OCI-LY1 (cell line): ENCODE data around the gene UBQLN4.

ENCODE experiments used
- H2AFZ ChIP-seq: fragments of 200-600 bp; sonication (generic), shearing (Covaris generic); 2 replicates; pipeline ENCODE4 v1.6.0; 2014; ENCODE audit warnings: antibody characterized with exemption, mild to moderate bottlenecking, low read length
- H3F3A ChIP-seq: fragments of 200-600 bp; sonication (generic), shearing (Covaris generic); 2 replicates; pipeline ENCODE4 v1.6.0; 2014; ENCODE audit warnings: mild to moderate bottlenecking, antibody characterized with exemption, low read length, moderate library complexity; ENCODE audit not compliant: insufficient read depth
- H3K27ac ChIP-seq: fragments of 200-600 bp; sonication (generic); 2 replicates; pipeline ENCODE4 v1.5.1; 2014; ENCODE audit warnings: low read length, mixed run types, mild to moderate bottlenecking, low read depth; ENCODE audit not compliant: poor library complexity, severe bottlenecking
- H3K27me3 ChIP-seq: fragments of 200-600 bp; sonication (generic); 2 replicates; pipeline ENCODE4 v1.6.0; 2014; ENCODE audit warnings: antibody characterized with exemption, mild to moderate bottlenecking, low read length, moderate library complexity; ENCODE audit not compliant: insufficient read depth
- H3K36me3 ChIP-seq: fragments of 200-600 bp; sonication (generic); 2 replicates; pipeline ENCODE4 v1.6.1; 2014; ENCODE audit warnings: mild to moderate bottlenecking, antibody characterized with exemption, low read length, moderate library complexity, mixed read lengths; ENCODE audit not compliant: insufficient read depth
- H3K4me1 ChIP-seq: fragments of 200-600 bp; sonication (generic); 2 replicates; pipeline ENCODE4 v1.5.1; 2014; ENCODE audit warnings: mild to moderate bottlenecking, low read length, moderate library complexity; ENCODE audit not compliant: insufficient read depth, severe bottlenecking
- H3K4me2 ChIP-seq: fragments of 200-600 bp; sonication (generic), shearing (Covaris generic); 2 replicates; pipeline ENCODE4 v1.6.1; 2014; ENCODE audit warnings: low read length
- H3K4me3 ChIP-seq: fragments of 200-600 bp; sonication (generic); 2 replicates; pipeline ENCODE4 v1.5.1; 2014; ENCODE audit warnings: low read length, low read depth, mild to moderate bottlenecking, mixed read lengths; ENCODE audit not compliant: poor library complexity, severe bottlenecking
- H3K79me2 ChIP-seq: fragments of 200-600 bp; shearing (Covaris generic); 2 replicates; pipeline ENCODE4 v1.6.1; 2016; ENCODE audit warnings: mixed run types, low read length, mixed read lengths; ENCODE audit not compliant: insufficient read depth
- H3K9ac ChIP-seq: fragments of 200-600 bp; sonication (generic), shearing (Covaris generic); 2 replicates; pipeline ENCODE4 v1.6.1; 2014; ENCODE audit warnings: mild to moderate bottlenecking, low read length, mixed read lengths
- H3K9me2 ChIP-seq: fragments of 200-600 bp; sonication (generic), shearing (Covaris generic); 2 replicates; pipeline ENCODE4 v1.6.1; 2014; ENCODE audit warnings: low read depth, mild to moderate bottlenecking, low read length, mixed read lengths
- H3K9me3 ChIP-seq: fragments of 200-600 bp; shearing (Covaris generic); 2 replicates; pipeline ENCODE4 v1.6.1; 2014; ENCODE audit warnings: low read length, mixed read lengths
- H4K20me1 ChIP-seq: fragments of 200-600 bp; sonication (generic), shearing (Covaris generic); 2 replicates; pipeline ENCODE4 v1.6.0; 2016; ENCODE audit warnings: mild to moderate bottlenecking, low read length; ENCODE audit not compliant: insufficient read depth
- CTCF ChIP-seq: fragments of 200-600 bp; sonication (generic), shearing (Covaris generic); IDR thresholded peaks from 2 replicates; pipeline ENCODE4 v1.5.1; 2017; ENCODE audit warnings: mild to moderate bottlenecking, antibody characterized with exemption, low read length, moderate library complexity, mixed read lengths
- EZH2 ChIP-seq: fragments of 200-600 bp; sonication (generic), shearing (Covaris generic); IDR thresholded peaks from 2 replicates; pipeline ENCODE4 v1.8.0; 2017; ENCODE audit warnings: borderline replicate concordance, mixed run types, mild to moderate bottlenecking, antibody characterized with exemption, low read length, moderate library complexity, mixed read lengths

Gene UBQLN4

GRCh38 chr1:156078728-156079127 lies 25.1 kb upstream of the UBQLN4 start:
- Histone ChIP-seq H4K20me1 (no peaks in the 10 kb centered on the region), H3K36me3 (no peaks in the 10 kb centered on the region), H3K9ac (no peak overlapping the region), H3K9me3 (no peaks in the 10 kb centered on the region), H2AFZ (no peak overlapping the region), H3K9me2 (no peaks in the 10 kb centered on the region), H3K4me1 (peaks cover 36% of the 10 kb centered on the region), H3F3A (0 out of 2 replicates have a peak, but pooled peaks cover 4% of the 10 kb centered on the region), H3K79me2 (no peaks in the 10 kb centered on the region), H3K27ac (no peak overlapping the region), H3K4me2 (no peak overlapping the region), H3K4me3 (no peak overlapping the region), H3K27me3 (0 out of 2 replicates have a peak, but pooled peaks cover 5% of the 10 kb centered on the region)
- TF ChIP-seq EZH2 (no peak), CTCF (no peak)

- Histone ChIP-seq H3K36me3 (no peaks in the 10 kb centered on the region), H3K27me3 (0 out of 2 replicates have a peak, but pooled peaks cover 5% of the 10 kb centered on the region), H3F3A (0 out of 2 replicates have a peak, but pooled peaks cover 4% of the 10 kb centered on the region), H3K4me1 (peaks cover 30% of the 10 kb centered on the region), H3K27ac (no peak overlapping the region), H3K79me2 (no peaks in the 10 kb centered on the region), H3K4me3 (peak overlapping the region; percentile 67), H3K4me2 (peak overlapping the region; percentile 90; the same call in 1 of the 2 replicates), H3K9me3 (no peaks in the 10 kb centered on the region), H2AFZ (no peak overlapping the region), H3K9ac (no peak overlapping the region; the same call in 1 of the 2 replicates), H4K20me1 (no peaks in the 10 kb centered on the region), H3K9me2 (no peaks in the 10 kb centered on the region)
- TF ChIP-seq EZH2 (no peak), CTCF (no peak)
Observed at GRCh38 chr1:156077430-156077760, 23.8 kb upstream of the UBQLN4 start.

GRCh38 chr1:156076609-156077429 lies 23.2 kb upstream of the UBQLN4 start:
- TF ChIP-seq CTCF (no peak), EZH2 (no peak)
- H3K79me2 ChIP-seq: no peaks in the 10 kb centered on the region
- no peaks in the 10 kb centered on the region for H4K20me1 ChIP-seq
- H3F3A ChIP-seq: 0 out of 2 replicates have a peak, but pooled peaks cover 4% of the 10 kb centered on the region
- H2AFZ ChIP-seq: no peak overlapping the region
- 0 out of 2 replicates have a peak, but pooled peaks cover 5% of the 10 kb centered on the region for H3K27me3 ChIP-seq
- H3K9me3 ChIP-seq: no peaks in the 10 kb centered on the region
- H3K36me3 ChIP-seq: no peaks in the 10 kb centered on the region
- H3K27ac ChIP-seq: no peak overlapping the region
- H3K9ac ChIP-seq: peak overlapping the region; percentile 69
- H3K9me2 ChIP-seq: no peaks in the 10 kb centered on the region
- peaks cover 26% of the 10 kb centered on the region for H3K4me1 ChIP-seq
- peak overlapping the region; percentile 90 for H3K4me2 ChIP-seq
- H3K4me3 ChIP-seq: peak overlapping the region; percentile 67
